ENCODE data around the gene ZMYM5. TPM values are rescaled to one million over a fixed set of nuclear protein-coding genes. Genes with fewer than 3 reads are reported as not detected.

The ZMYM5 gene
- total and polyA plus RNA-seq, 2 of the 8 experiments (the other 6 are each of a cell fraction or from before 2014, with no cell fraction given): 4.9 to 7.9 TPM

GRCh38 chr13:19860884-19861655, 2.4 kb downstream of the ZMYM5 start:
- H3K27me3 ChIP-seq (replicated peaks in 1 of 4; ENCODE audit: control insufficient read depth in 3 of 4, extremely low read depth in 1 of 4, insufficient read depth in 3 of 4, low read length in 3 of 4): no peaks in the 10 kb centered on the region
- H4K5ac ChIP-seq (ENCODE audit: insufficient read length, low read depth, low read length): no peak overlapping the region
- ChIA-PET POLR2A (ENCODE audit: partially characterized antibody) (interaction anchor here (1.1 to 1.3 kb wide), 3 partner anchors 15 to 192 kb away, joined by 3 to 4 read pairs (median 3); no protein-coding TSS in a partner anchor), CTCF (ENCODE audit: partially characterized antibody) (interaction anchor here (1.3 kb wide), 1 partner anchor 27 kb away, joined by 8 read pairs; no protein-coding TSS in a partner anchor)
- peaks cover 5 to 40% of the 10 kb centered on the region in 2 experiments for H3K79me2 ChIP-seq (ENCODE audit: control insufficient read depth in 1 of 2, insufficient read depth in 2 of 2, low read length in 2 of 2)
- peak overlapping the region in 1 of 4 experiments; percentile 82; a peak in 1 of 8 replicates for H3K4me3 ChIP-seq (ENCODE audit: extremely low read depth in 1 of 4, insufficient read depth in 2 of 4, low read depth in 3 of 4, low read length in 4 of 4)
- H3K23me2 ChIP-seq (ENCODE audit: low read depth, low read length): peaks cover 1% of the 10 kb centered on the region; the same call in 1 of the 2 replicates
- peaks cover 1% of the 10 kb centered on the region; the same call in 1 of the 2 replicates for H3K79me1 ChIP-seq (ENCODE audit: low read depth, low read length)
- no peak overlapping the region for H4K91ac ChIP-seq (replicated peaks; ENCODE audit: insufficient read length, low read length)
- peaks cover 0 to 11% (median 0%) of the 10 kb centered on the region in 4 experiments; a peak in 2 of 8 replicates for H3K36me3 ChIP-seq (ENCODE audit: control insufficient read depth in 2 of 4, insufficient read depth in 4 of 4, low read length in 3 of 4)
- WGBS, 2 experiments (ENCODE audit: extremely low coverage in 1 of 2, insufficient coverage in 1 of 2, insufficient read length in 1 of 2, insufficient replicate concordance in 2 of 2, low coverage in 1 of 2, low lambda C conversion rate in 2 of 2, missing lambda C conversion rate in 1 of 2): 89% methylated on average over 4 of the region's 4 CpGs; no CpG with 5 or more reads in 1 of the 2 experiments
- H2BK12ac ChIP-seq (ENCODE audit: low read depth, low read length): no peak overlapping the region
- H3K23ac ChIP-seq (ENCODE audit: insufficient read length): no peak overlapping the region
- H3K18ac ChIP-seq (ENCODE audit: extremely low read depth, low read length): no peak overlapping the region
- peak overlapping the region in 1 of 2 experiments; percentile 98; a peak in 1 of 4 replicates for H3K4me2 ChIP-seq (ENCODE audit: insufficient read depth in 1 of 2, low read depth in 2 of 2, low read length in 2 of 2)
- no peak overlapping the region for H3K14ac ChIP-seq (ENCODE audit: insufficient read length)
- no peak for FAIRE-seq
- no peak overlapping the region for H3K56ac ChIP-seq (replicated peaks; ENCODE audit: insufficient read length, low read depth, low read length)
- H2BK120ac ChIP-seq (replicated peaks; ENCODE audit: low read depth, low read length): no peak overlapping the region
- DNase-seq (ENCODE audit: low read depth in 1 of 2, low spot score in 2 of 2): no peak
- no peak overlapping the region for H3K4ac ChIP-seq (replicated peaks; ENCODE audit: insufficient read length, low read depth, low read length)
- H3K27ac ChIP-seq (ENCODE audit: low read depth, low read length): no peak overlapping the region
- no peak overlapping the region for H2BK5ac ChIP-seq (ENCODE audit: low read depth, low read length)
- no peak overlapping the region for H2BK20ac ChIP-seq (ENCODE audit: low read length)
- 0 out of 7 replicates have a peak, but pooled peaks cover 0 to 2% (median 0%) of the 10 kb centered on the region in 4 experiments for H3K4me1 ChIP-seq (replicated peaks in 1 of 4; ENCODE audit: control insufficient read depth in 3 of 4, insufficient read depth in 4 of 4, low read length in 3 of 4)
- no peak overlapping the region for H2AK5ac ChIP-seq (ENCODE audit: low read depth, low read length)
- no peaks in the 10 kb centered on the region for H3K9me3 ChIP-seq (ENCODE audit: insufficient read depth in 2 of 2, low read depth in 1 of 2, low read length in 1 of 2)
- no peaks in the 10 kb centered on the region for H4K20me1 ChIP-seq (replicated peaks in 1 of 2; ENCODE audit: control insufficient read depth in 1 of 2, insufficient read depth in 2 of 2, low read length in 2 of 2)
- H2BK15ac ChIP-seq (ENCODE audit: low read length): no peak overlapping the region
- H2AFZ ChIP-seq (ENCODE audit: low read length): no peak overlapping the region
- no peak overlapping the region for H4K8ac ChIP-seq (ENCODE audit: extremely low read depth, insufficient read depth, low read length)
- H3K9ac ChIP-seq (replicated peaks in 1 of 4; ENCODE audit: extremely low read depth in 1 of 4, low read depth in 3 of 4, low read length in 3 of 4): no peak overlapping the region; a peak in 1 of 7 replicates
- no peak for TF ChIP-seq SRF (IDR thresholded peaks at IDR 0.05; ENCODE audit: low read depth, low read length)
- no peak for TF ChIP-seq RAD21 (IDR thresholded peaks at IDR 0.05 in 1 of 2, conservative IDR thresholded peaks at IDR 0.05 in 1 of 2; ENCODE audit: low read depth in 2 of 2, low read length in 2 of 2)
- no peak for TF ChIP-seq BRCA1 (IDR thresholded peaks at IDR 0.05; ENCODE audit: low read depth, low read length)
- TF ChIP-seq NRF1 (IDR thresholded peaks at IDR 0.05; ENCODE audit: low read depth, low read length): no peak
- no peak for TF ChIP-seq ATF3 (IDR thresholded peaks at IDR 0.05; ENCODE audit: insufficient read depth, low read depth, low read length)
- TF ChIP-seq SIN3A (conservative IDR thresholded peaks at IDR 0.05 in 1 of 2, IDR thresholded peaks at IDR 0.05 in 1 of 2; ENCODE audit: low read depth in 1 of 2, low read length in 2 of 2): no peak
- no peak for TF ChIP-seq EZH2 (IDR thresholded peaks at IDR 0.05; ENCODE audit: low read depth, low read length, severe bottlenecking)
- TF ChIP-seq MAX (IDR thresholded peaks at IDR 0.05): no peak

All from H1 (cell line).